ENCODE measurements around the gene DNAJC15. TPM values are rescaled to one million over a fixed set of nuclear protein-coding genes. Genes with fewer than 3 reads are reported as not detected.

Gene DNAJC15
- total RNA-seq, 2 experiments from 2014 or later = 8.9 to 10.6 TPM

DNA sequence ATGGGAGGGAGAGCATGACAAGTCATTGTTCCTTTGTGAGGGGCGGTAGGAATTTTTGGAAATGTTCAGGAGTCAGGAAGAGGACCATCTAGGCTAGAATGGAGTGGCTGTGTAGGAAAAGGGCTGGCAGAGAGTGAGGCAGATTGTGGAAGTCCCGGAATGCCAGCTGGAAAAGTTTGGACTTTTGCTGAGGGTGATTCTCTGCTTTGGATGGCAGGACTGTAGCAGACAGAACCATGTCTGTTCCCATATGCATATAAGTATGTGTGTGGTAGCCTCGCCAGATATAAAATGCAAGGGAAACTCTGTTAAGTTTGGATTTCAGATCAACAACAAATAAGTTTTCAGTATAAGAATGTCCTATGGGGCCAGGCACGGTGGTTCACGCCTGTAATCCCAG, 112.1 kb downstream of the DNAJC15 start:
- DNase-seq = no peak
- intact Hi-C loops (cut with micrococcal nuclease) = no loop called here
- TF ChIP-seq, protein P1, sequence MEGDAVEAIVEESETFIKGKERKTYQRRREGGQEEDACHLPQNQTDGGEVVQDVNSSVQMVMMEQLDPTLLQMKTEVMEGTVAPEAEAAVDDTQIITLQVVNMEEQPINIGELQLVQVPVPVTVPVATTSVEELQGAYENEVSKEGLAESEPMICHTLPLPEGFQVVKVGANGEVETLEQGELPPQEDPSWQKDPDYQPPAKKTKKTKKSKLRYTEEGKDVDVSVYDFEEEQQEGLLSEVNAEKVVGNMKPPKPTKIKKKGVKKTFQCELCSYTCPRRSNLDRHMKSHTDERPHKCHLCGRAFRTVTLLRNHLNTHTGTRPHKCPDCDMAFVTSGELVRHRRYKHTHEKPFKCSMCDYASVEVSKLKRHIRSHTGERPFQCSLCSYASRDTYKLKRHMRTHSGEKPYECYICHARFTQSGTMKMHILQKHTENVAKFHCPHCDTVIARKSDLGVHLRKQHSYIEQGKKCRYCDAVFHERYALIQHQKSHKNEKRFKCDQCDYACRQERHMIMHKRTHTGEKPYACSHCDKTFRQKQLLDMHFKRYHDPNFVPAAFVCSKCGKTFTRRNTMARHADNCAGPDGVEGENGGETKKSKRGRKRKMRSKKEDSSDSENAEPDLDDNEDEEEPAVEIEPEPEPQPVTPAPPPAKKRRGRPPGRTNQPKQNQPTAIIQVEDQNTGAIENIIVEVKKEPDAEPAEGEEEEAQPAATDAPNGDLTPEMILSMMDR (IDR thresholded peaks at IDR 0.05) = no peak
- no peaks in the 10 kb centered on the region for H3K4me1 Mint-ChIP-seq (ENCODE audit: low read depth)
- peaks cover 3% of the 10 kb centered on the region for H3K27me3 Mint-ChIP-seq
- no peaks in the 10 kb centered on the region for H3K36me3 Mint-ChIP-seq (ENCODE audit: low read depth)
- H3K27ac Mint-ChIP-seq = no peak overlapping the region
- no peak overlapping the region for H3K4me3 Mint-ChIP-seq
- H3K9me3 Mint-ChIP-seq = no peaks in the 10 kb centered on the region
- CTCF ChIA-PET = no interaction called here
- POLR2A ChIA-PET = no interaction called here
- no peak for ATAC-seq

DNA sequence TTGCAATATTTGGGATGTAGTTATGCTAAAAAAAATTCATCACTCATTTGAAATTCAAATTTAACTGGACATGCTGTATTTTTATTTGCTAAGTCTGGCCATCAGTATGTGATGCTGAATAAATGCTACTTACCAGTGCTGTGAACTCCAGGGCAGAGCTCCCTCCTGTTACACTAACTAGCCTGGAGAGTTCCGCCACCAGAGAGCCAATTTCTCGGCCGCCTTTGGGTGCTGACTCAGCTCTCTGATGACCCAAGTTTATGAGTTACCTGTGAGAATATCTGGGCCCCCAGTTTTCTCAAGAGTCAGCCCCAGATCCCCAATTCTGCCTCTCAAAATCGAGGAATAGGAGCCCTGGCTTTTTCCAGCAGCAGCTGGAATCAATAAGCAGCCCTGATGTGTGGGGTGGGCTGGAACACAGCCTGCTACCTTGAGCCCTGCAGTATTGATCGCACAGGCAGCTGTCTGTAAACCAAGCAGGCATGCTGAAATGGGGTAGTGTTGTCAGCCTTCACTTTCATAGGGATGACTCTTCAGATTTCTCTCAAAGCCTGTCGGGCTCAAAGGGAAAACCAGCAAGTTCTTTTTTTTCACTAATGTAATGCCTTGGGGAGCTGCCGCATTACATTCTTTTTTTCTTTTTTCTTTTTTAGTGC, 113.7 kb downstream of the DNAJC15 start:
- no peak for ATAC-seq
- intact Hi-C loops (cut with micrococcal nuclease) = no loop called here
- H3K27ac Mint-ChIP-seq = no peak overlapping the region
- no peak for DNase-seq
- no peak overlapping the region for H3K4me3 Mint-ChIP-seq
- ChIA-PET POLR2A (no interaction called here), CTCF (no interaction called here)
- H3K9me3 Mint-ChIP-seq = no peaks in the 10 kb centered on the region
- H3K27me3 Mint-ChIP-seq = peaks cover 3% of the 10 kb centered on the region
- TF ChIP-seq, protein P1 (IDR thresholded peaks at IDR 0.05) = no peak
- no peaks in the 10 kb centered on the region for H3K4me1 Mint-ChIP-seq (ENCODE audit: low read depth)
- H3K36me3 Mint-ChIP-seq (ENCODE audit: low read depth) = no peaks in the 10 kb centered on the region

GRCh38 chr13:43139211-43139610, 115.8 kb downstream of the DNAJC15 start:
- H3K4me1 Mint-ChIP-seq (ENCODE audit: low read depth) = no peaks in the 10 kb centered on the region
- CTCF ChIA-PET = no interaction called here
- no peak for ATAC-seq
- H3K27me3 Mint-ChIP-seq = no peaks in the 10 kb centered on the region
- no peak for DNase-seq
- H3K4me3 Mint-ChIP-seq = no peak overlapping the region
- H3K27ac Mint-ChIP-seq = no peak overlapping the region
- TF ChIP-seq, protein P1 (IDR thresholded peaks at IDR 0.05) = no peak
- H3K36me3 Mint-ChIP-seq (ENCODE audit: low read depth) = no peaks in the 10 kb centered on the region
- no peaks in the 10 kb centered on the region for H3K9me3 Mint-ChIP-seq
- intact Hi-C loops (cut with micrococcal nuclease) = no loop called here
- POLR2A ChIA-PET = no interaction called here

GRCh38 chr13:43139921-43140320, 116.5 kb downstream of the DNAJC15 start:
- H3K36me3 Mint-ChIP-seq (ENCODE audit: low read depth) = no peaks in the 10 kb centered on the region
- DNase-seq = no peak
- intact Hi-C loops (cut with micrococcal nuclease) = no loop called here
- ChIA-PET POLR2A (no interaction called here), CTCF (no interaction called here)
- no peaks in the 10 kb centered on the region for H3K4me1 Mint-ChIP-seq (ENCODE audit: low read depth)
- ATAC-seq = no peak
- TF ChIP-seq, protein P1 (IDR thresholded peaks at IDR 0.05) = no peak
- no peak overlapping the region for H3K27ac Mint-ChIP-seq
- no peak overlapping the region for H3K4me3 Mint-ChIP-seq
- H3K9me3 Mint-ChIP-seq = no peaks in the 10 kb centered on the region
- no peaks in the 10 kb centered on the region for H3K27me3 Mint-ChIP-seq

DNA sequence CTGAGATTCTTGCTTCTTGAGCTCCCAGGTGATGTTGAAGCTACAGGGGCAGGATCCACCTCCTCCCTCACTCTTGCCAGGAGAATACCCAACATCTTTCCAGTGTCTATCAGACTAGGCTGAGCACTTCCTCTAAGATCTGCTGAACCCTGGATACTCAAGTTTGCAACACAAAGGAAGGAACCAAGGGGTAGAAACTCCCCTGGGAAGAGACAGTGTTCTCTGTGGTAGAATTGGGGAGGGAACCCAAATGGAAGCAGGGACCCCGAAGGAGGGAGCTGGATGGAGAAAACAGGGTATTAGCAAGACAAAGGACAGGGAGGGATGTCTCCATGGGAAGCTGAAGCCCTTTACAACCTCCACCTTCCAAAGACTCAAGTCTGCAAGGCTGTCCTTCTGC, 117.6 kb downstream of the DNAJC15 start:
- no peak for ATAC-seq
- H3K4me3 Mint-ChIP-seq = no peak overlapping the region
- TF ChIP-seq, protein P1 (IDR thresholded peaks at IDR 0.05) = no peak
- DNase-seq = no peak
- no peaks in the 10 kb centered on the region for H3K36me3 Mint-ChIP-seq (ENCODE audit: low read depth)
- CTCF ChIA-PET = interaction anchor here (0.8 kb wide), 1 partner anchor 66 kb away, joined by 3 read pairs; no protein-coding TSS in a partner anchor
- H3K27ac Mint-ChIP-seq = no peak overlapping the region
- POLR2A ChIA-PET = no interaction called here
- intact Hi-C loops (cut with micrococcal nuclease) = no loop called here
- no peaks in the 10 kb centered on the region for H3K27me3 Mint-ChIP-seq
- H3K9me3 Mint-ChIP-seq = no peaks in the 10 kb centered on the region
- H3K4me1 Mint-ChIP-seq (ENCODE audit: low read depth) = no peaks in the 10 kb centered on the region

All from activated CD8-positive, alpha-beta T cell treated with anti-CD3 and anti-CD28 coated beads for 36 hours (primary cell).